22Rv1 (cell line): ENCODE data around the gene TRMT1.

ENCODE experiments used
- CTCF ChIP-seq: fragments of 450-650 bp; IDR thresholded peaks from 2 replicates; pipeline ENCODE4 v1.5.1; 2017; ENCODE audit warnings: mild to moderate bottlenecking
- ZFX ChIP-seq: fragments of 450-650 bp; IDR thresholded peaks from 2 replicates; pipeline ENCODE4 v1.6.1; 2017; ENCODE audit warnings: antibody characterized with exemption, borderline replicate concordance

GRCh38 chr19:13102416-13102665, 14.2 kb downstream of the TRMT1 start:
- TF ChIP-seq CTCF (no peak), ZFX (no peak)
